H9 (cell line): Measurements from ENCODE around the gene BLOC1S1. TPM values are rescaled to one million over a fixed set of nuclear protein-coding genes. Genes with fewer than 3 reads are reported as not detected.

Experiments used
- DNase-seq: peaks from one replicate; pipeline ENCODE4 v3.0.0-alpha.2; 2017
- H2AFZ ChIP-seq: one replicate; pipeline ENCODE4 v1.6.1; 2013; ENCODE audit warnings: mild to moderate bottlenecking, low read length, control low read depth, moderate library complexity
- H2AK5ac ChIP-seq: 2 replicates; pipeline ENCODE4 v1.6.1; 2013; ENCODE audit warnings: low read length, control low read depth, mixed read lengths; ENCODE audit not compliant: insufficient read length
- H2BK120ac ChIP-seq: one replicate; pipeline ENCODE4 v1.6.1; 2013; ENCODE audit warnings: low read depth, mild to moderate bottlenecking, low read length, control low read depth, inconsistent platforms; ENCODE audit not compliant: poor library complexity, severe bottlenecking
- H2BK12ac ChIP-seq: 2 replicates; pipeline ENCODE4 v1.6.1; 2013; ENCODE audit warnings: low read length, control low read depth, mixed read lengths, low read depth; ENCODE audit not compliant: insufficient read length
- H2BK15ac ChIP-seq: 2 replicates; pipeline ENCODE4 v1.6.1; 2013; ENCODE audit warnings: low read depth, low read length, control low read depth
- H2BK20ac ChIP-seq: one replicate; pipeline ENCODE4 v1.6.1; 2013; ENCODE audit warnings: low read depth, mild to moderate bottlenecking, low read length, control low read depth, inconsistent platforms; ENCODE audit not compliant: poor library complexity, severe bottlenecking
- H2BK5ac ChIP-seq: 2 replicates; pipeline ENCODE4 v1.6.1; 2013; ENCODE audit warnings: low read length, control low read depth, mixed read lengths; ENCODE audit not compliant: insufficient read length
- H3K14ac ChIP-seq: 2 replicates; pipeline ENCODE4 v1.6.1; 2013; ENCODE audit warnings: low read length, control low read depth; ENCODE audit not compliant: insufficient read depth
- H3K18ac ChIP-seq: 2 replicates; pipeline ENCODE4 v1.6.1; 2013; ENCODE audit warnings: low read depth, mild to moderate bottlenecking, mixed read lengths, low read length, control low read depth; ENCODE audit not compliant: insufficient read length
- H3K23ac ChIP-seq: 2 replicates; pipeline ENCODE4 v1.6.1; 2013; ENCODE audit warnings: low read length, control low read depth, mixed read lengths, low read depth; ENCODE audit not compliant: insufficient read length
- H3K23me2 ChIP-seq: 2 replicates; pipeline ENCODE4 v1.6.1; 2013; ENCODE audit warnings: low read depth, mild to moderate bottlenecking, mixed read lengths, low read length, control low read depth; ENCODE audit not compliant: insufficient read length, poor library complexity, severe bottlenecking
- H3K27ac ChIP-seq: 2 replicates; pipeline ENCODE4 v1.5.1; 2013; ENCODE audit warnings: low read length, control low read depth, mixed read lengths, low read depth; ENCODE audit not compliant: insufficient read length
- H3K27me3 ChIP-seq: 2 replicates; pipeline ENCODE4 v1.6.1; 2013; ENCODE audit warnings: low read length, control low read depth, inconsistent platforms; ENCODE audit not compliant: insufficient read depth
- H3K4ac ChIP-seq: 2 replicates; pipeline ENCODE4 v1.6.1; 2013; ENCODE audit warnings: low read depth, mild to moderate bottlenecking, control low read depth, inconsistent platforms, low read length, moderate library complexity
- H3K4me1 ChIP-seq: 2 replicates; pipeline ENCODE4 v1.6.1; 2013; ENCODE audit warnings: low read length, control low read depth, inconsistent platforms; ENCODE audit not compliant: insufficient read depth
- H3K4me2 ChIP-seq: 2 replicates; pipeline ENCODE4 v1.6.1; 2013; ENCODE audit warnings: low read length, control low read depth, mixed read lengths; ENCODE audit not compliant: insufficient read length, insufficient read depth
- H3K56ac ChIP-seq: 2 replicates; pipeline ENCODE4 v1.6.1; 2013; ENCODE audit warnings: low read depth, mild to moderate bottlenecking, mixed read lengths, low read length, control low read depth; ENCODE audit not compliant: insufficient read length
- H3K79me1 ChIP-seq: 2 replicates; pipeline ENCODE4 v1.6.1; 2013; ENCODE audit warnings: low read depth, mild to moderate bottlenecking, moderate library complexity, low read length, control low read depth, inconsistent platforms; ENCODE audit not compliant: insufficient read depth, poor library complexity, severe bottlenecking
- H3K79me2 ChIP-seq: 2 replicates; pipeline ENCODE4 v1.6.1; 2013; ENCODE audit warnings: low read length, control low read depth, inconsistent platforms; ENCODE audit not compliant: insufficient read depth
- H3K9ac ChIP-seq: 2 replicates; pipeline ENCODE4 v1.6.1; 2013; ENCODE audit warnings: low read length, control low read depth, mixed read lengths; ENCODE audit not compliant: insufficient read length; ENCODE audit errors: extremely low read depth
- H3K9me3 ChIP-seq: one replicate; pipeline ENCODE4 v1.6.1; 2013; ENCODE audit warnings: low read depth, low read length, inconsistent platforms; ENCODE audit not compliant: control insufficient read depth
- H3T11ph ChIP-seq: one replicate; pipeline ENCODE4 v1.6.1; 2013; ENCODE audit warnings: mild to moderate bottlenecking, low read length, control low read depth, inconsistent platforms
- H4K20me1 ChIP-seq: one replicate; pipeline ENCODE4 v1.6.1; 2013; ENCODE audit not compliant: control insufficient read depth, insufficient read length, insufficient read depth
- H4K5ac ChIP-seq: 2 replicates; pipeline ENCODE4 v1.6.1; 2013; ENCODE audit warnings: low read depth, mild to moderate bottlenecking, mixed read lengths, low read length, control low read depth; ENCODE audit not compliant: insufficient read length
- H4K8ac ChIP-seq: replicated peaks from 2 replicates; pipeline ENCODE4 v1.6.1; 2013; ENCODE audit warnings: low read length, control low read depth, mixed read lengths, low read depth; ENCODE audit not compliant: insufficient read length
- H4K91ac ChIP-seq: 2 replicates; pipeline ENCODE4 v1.6.1; 2013; ENCODE audit warnings: low read depth, mild to moderate bottlenecking, moderate library complexity, mixed read lengths, low read length, control low read depth; ENCODE audit not compliant: insufficient read length
- H3K27ac Mint-ChIP-seq, 3 experiments: 2 replicates in 2 of 3; 3 replicates in 1 of 3; pipeline ENCODE4 v1.8.0; 2020 to 2021; ENCODE audit warnings: mixed read lengths in 3 of 3, mild to moderate bottlenecking in 1 of 3, moderate library complexity in 1 of 3
- H3K27me3 Mint-ChIP-seq: 2 replicates; pipeline ENCODE4 v1.8.0; 2021; ENCODE audit warnings: low read depth, mild to moderate bottlenecking, moderate library complexity, mixed read lengths
- H3K36me3 Mint-ChIP-seq, 3 experiments: 2 replicates in 2 of 3; 3 replicates in 1 of 3; pipeline ENCODE4 v1.8.0; 2020 to 2021; ENCODE audit warnings: low read depth in 3 of 3, mixed read lengths in 3 of 3; ENCODE audit not compliant: insufficient read depth in 1 of 3
- H3K4me1 Mint-ChIP-seq, 2 experiments: 2 replicates each; pipeline ENCODE4 v1.8.0; 2020; ENCODE audit warnings: mixed read lengths in 2 of 2
- H3K4me3 Mint-ChIP-seq, 2 experiments: 2 replicates in 1 of 2; 3 replicates in 1 of 2; pipeline ENCODE4 v1.8.0; 2020 to 2021; ENCODE audit warnings: mild to moderate bottlenecking in 2 of 2, mixed read lengths in 2 of 2, moderate library complexity in 1 of 2
- H3K9me3 Mint-ChIP-seq, 2 experiments: 2 replicates in 1 of 2; 3 replicates in 1 of 2; pipeline ENCODE4 v1.8.0; 2020; ENCODE audit warnings: mild to moderate bottlenecking in 2 of 2, mixed read lengths in 2 of 2, moderate library complexity in 1 of 2
- CTCF ChIP-seq: fragments of 200-600 bp; sonication (generic); conservative IDR thresholded peaks from 3 replicates; pipeline ENCODE4 v1.8.0; 2021; ENCODE audit warnings: antibody characterized with exemption, mild to moderate bottlenecking
- WGBS: extraction: QIAGEN DNeasy Blood & Tissue Kit; methylation state at CpG from one replicate; pipeline ENCODE4 v1.1.7; 2013; ENCODE audit warnings: missing lambda C conversion rate, low lambda C conversion rate, mixed read lengths; ENCODE audit not compliant: insufficient read length; ENCODE audit errors: extremely low coverage; 5-methylcytosine and 5-hydroxymethylcytosine counted together
- total RNA-seq: library from RNA; stranded (reverse); gene quantifications from 2 replicates; pipeline ENCODE4 v1.2.1, GENCODE V29; 2021

BLOC1S1 gene
- total RNA-seq, 1 experiment from 2014 or later = 108 TPM

- H3K27ac ChIP-seq = peak overlapping the region; percentile 37
- no peak overlapping the region for H2AFZ ChIP-seq
- H3K23ac ChIP-seq = no peak overlapping the region
- H2BK15ac ChIP-seq = no peak overlapping the region
- no CpG with 5 or more reads among the region's 3 CpGs for WGBS
- H3K27me3 Mint-ChIP-seq = peaks cover 8% of the 10 kb centered on the region
- H3K14ac ChIP-seq = no peak overlapping the region
- H2BK12ac ChIP-seq = no peak overlapping the region
- H4K8ac ChIP-seq = no peak overlapping the region
- H3K36me3 Mint-ChIP-seq = peaks cover 25 to 44% (median 43%) of the 10 kb centered on the region in 3 experiments; a peak in 6 of 7 replicates
- DNase-seq = no peak
- no peak overlapping the region for H3K4ac ChIP-seq
- H3K27me3 ChIP-seq = no peaks in the 10 kb centered on the region
- H3K27ac Mint-ChIP-seq = peak overlapping the region; percentile 89 to 98 (median 94)
- no peak for TF ChIP-seq CTCF
- H3K79me1 ChIP-seq = peaks cover 3% of the 10 kb centered on the region
- H2BK20ac ChIP-seq = no peak overlapping the region
- H4K5ac ChIP-seq = no peak overlapping the region
- H3K4me3 Mint-ChIP-seq = peak overlapping the region; percentile 96 to 97
- peaks cover 17% of the 10 kb centered on the region for H3K4me1 ChIP-seq
- H2BK5ac ChIP-seq = no peak overlapping the region
- no peaks in the 10 kb centered on the region for H3K9me3 ChIP-seq
- no peak overlapping the region for H2BK120ac ChIP-seq
- H3K4me1 Mint-ChIP-seq = peaks cover 67 to 71% of the 10 kb centered on the region in 2 experiments
- peaks cover 29% of the 10 kb centered on the region for H3K23me2 ChIP-seq
- H2AK5ac ChIP-seq = no peak overlapping the region
- no peak overlapping the region for H3T11ph ChIP-seq
- peak overlapping the region; percentile 31 for H3K9ac ChIP-seq
- peaks cover 6% of the 10 kb centered on the region; the same call in 1 of the 2 replicates for H3K79me2 ChIP-seq
- no peak overlapping the region for H3K56ac ChIP-seq
- no peaks in the 10 kb centered on the region for H3K9me3 Mint-ChIP-seq
- H4K20me1 ChIP-seq = no peaks in the 10 kb centered on the region
- no peak overlapping the region for H3K18ac ChIP-seq
- H3K4me2 ChIP-seq = peak overlapping the region; percentile 72
- H4K91ac ChIP-seq = no peak overlapping the region
Observed at GRCh38 chr12:55746174-55746912, 30.5 kb downstream of the BLOC1S1 start.
